Prostate gland (tissue), 2 donors: Measurements from ENCODE around the gene ARHGEF11. TPM values are rescaled to one million over a fixed set of nuclear protein-coding genes. Genes with fewer than 3 reads are reported as not detected.

Source experiments
- DNase-seq: peaks from one replicate; pipeline ENCODE4 v3.0.0-alpha.2; 2019; ENCODE audit warnings: low spot score
- H3K27ac ChIP-seq, 2 donors: fragments of 200-600 bp; sonication (generic); 2 replicates each; pipeline ENCODE4 v1.5.1; 2017 to 2019
- H3K27me3 ChIP-seq: fragments of 200-600 bp; sonication (generic); replicated peaks from 2 replicates; pipeline ENCODE4 v1.5.1; 2019; ENCODE audit not compliant: insufficient read depth
- H3K36me3 ChIP-seq, 2 donors: fragments of 200-600 bp; sonication (generic); 1 replicate in 1 of 2; 2 replicates in 1 of 2; pipeline versions ENCODE4 v1.5.1 to v1.8.1; 2017 to 2019
- H3K4me1 ChIP-seq: fragments of 200-600 bp; sonication (generic); replicated peaks from 2 replicates; pipeline ENCODE4 v1.5.1; 2019
- H3K4me3 ChIP-seq, 2 donors: fragments of 200-600 bp; sonication (generic); 2 replicates each; pipeline ENCODE4 v1.5.1; 2017 to 2019
- H3K9me3 ChIP-seq: fragments of 200-600 bp; sonication (generic); 2 replicates; pipeline ENCODE4 v1.5.1; 2017
- POLR2A ChIP-seq: fragments of 450-650 bp; IDR thresholded peaks from one replicate; pipeline ENCODE4 v1.6.1; 2016; ENCODE audit warnings: antibody characterized with exemption, mild to moderate bottlenecking
- POLR2AphosphoS5 ChIP-seq: sonication (generic); formaldehyde crosslinking; IDR thresholded peaks from one replicate; pipeline ENCODE4 v1.6.1; 2017; ENCODE audit warnings: antibody characterized with exemption
- WGBS: methylation state at CpG from one replicate; pipeline ENCODE4 v1.1.5; 2018; 5-methylcytosine and 5-hydroxymethylcytosine counted together
- intact Hi-C: fragments of 100-400 bp; cut with DNase I; formaldehyde crosslinking; loops from one replicate; pipeline ENCODE4 v1.14.2; 2022
- total RNA-seq, 2 donors: library from RNA; depleted of rRNA; stranded (reverse); fragments of >200 nt; gene quantifications; one replicate each; pipeline ENCODE4 v1.1.0, GENCODE V29; 2016
- TF ChIP-seq, protein P1 (sequence below), 4 experiments: fragments of 200-600 bp in 2 of 4; fragments of 450-650 bp in 2 of 4; sonication (generic) in 2 of 4; IDR thresholded peaks; 1 replicate in 3 of 4; 2 replicates in 1 of 4; pipeline ENCODE4 v1.5.1; 2016 to 2019; ENCODE audit warnings: antibody characterized with exemption in 4 of 4, mild to moderate bottlenecking in 2 of 4, moderate library complexity in 2 of 4

ARHGEF11 gene
- total RNA-seq, 2 donors from 2014 or later, result 38.3 to 92.6 TPM

DNA sequence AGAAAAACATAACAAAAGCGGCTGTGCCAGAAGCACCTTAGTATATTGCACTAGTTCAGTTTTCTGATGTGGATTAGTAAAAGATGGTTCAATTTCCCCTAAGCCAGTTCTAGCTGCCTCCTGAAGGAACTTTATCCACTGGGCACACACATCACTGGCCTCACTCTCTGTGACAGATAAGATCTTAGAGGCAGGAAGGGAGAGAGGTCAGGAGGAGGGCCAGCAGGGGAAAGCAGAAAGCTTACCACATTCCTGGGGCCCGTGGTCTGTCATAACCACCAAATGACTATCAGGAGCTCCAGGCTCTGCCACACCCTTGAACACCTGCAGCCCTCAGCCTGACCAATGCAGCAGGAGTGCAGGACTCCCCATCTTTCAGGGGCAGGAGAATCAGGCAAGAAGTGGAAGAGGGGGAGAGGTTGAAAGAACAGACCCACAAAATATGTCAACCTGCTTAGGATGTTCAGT, 87.3 kb downstream of the ARHGEF11 start:
- H3K9me3 ChIP-seq, result no peaks in the 10 kb centered on the region
- H3K27me3 ChIP-seq, result no peaks in the 10 kb centered on the region
- H3K4me3 ChIP-seq, result no peak overlapping the region
- no peaks in the 10 kb centered on the region for H3K4me1 ChIP-seq
- WGBS, result 48% methylated on average over 2 of the region's 2 CpGs
- TF ChIP-seq, protein P1, sequence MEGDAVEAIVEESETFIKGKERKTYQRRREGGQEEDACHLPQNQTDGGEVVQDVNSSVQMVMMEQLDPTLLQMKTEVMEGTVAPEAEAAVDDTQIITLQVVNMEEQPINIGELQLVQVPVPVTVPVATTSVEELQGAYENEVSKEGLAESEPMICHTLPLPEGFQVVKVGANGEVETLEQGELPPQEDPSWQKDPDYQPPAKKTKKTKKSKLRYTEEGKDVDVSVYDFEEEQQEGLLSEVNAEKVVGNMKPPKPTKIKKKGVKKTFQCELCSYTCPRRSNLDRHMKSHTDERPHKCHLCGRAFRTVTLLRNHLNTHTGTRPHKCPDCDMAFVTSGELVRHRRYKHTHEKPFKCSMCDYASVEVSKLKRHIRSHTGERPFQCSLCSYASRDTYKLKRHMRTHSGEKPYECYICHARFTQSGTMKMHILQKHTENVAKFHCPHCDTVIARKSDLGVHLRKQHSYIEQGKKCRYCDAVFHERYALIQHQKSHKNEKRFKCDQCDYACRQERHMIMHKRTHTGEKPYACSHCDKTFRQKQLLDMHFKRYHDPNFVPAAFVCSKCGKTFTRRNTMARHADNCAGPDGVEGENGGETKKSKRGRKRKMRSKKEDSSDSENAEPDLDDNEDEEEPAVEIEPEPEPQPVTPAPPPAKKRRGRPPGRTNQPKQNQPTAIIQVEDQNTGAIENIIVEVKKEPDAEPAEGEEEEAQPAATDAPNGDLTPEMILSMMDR (IDR thresholded peaks at IDR 0.05), result no peak
- TF ChIP-seq POLR2AphosphoS5 (no peak), POLR2A (no peak)
- intact Hi-C loops, result no loop called here
- no peak overlapping the region for H3K27ac ChIP-seq
- peaks cover 3 to 11% of the 10 kb centered on the region in 2 donors for H3K36me3 ChIP-seq
- DNase-seq, result no peak

DNA sequence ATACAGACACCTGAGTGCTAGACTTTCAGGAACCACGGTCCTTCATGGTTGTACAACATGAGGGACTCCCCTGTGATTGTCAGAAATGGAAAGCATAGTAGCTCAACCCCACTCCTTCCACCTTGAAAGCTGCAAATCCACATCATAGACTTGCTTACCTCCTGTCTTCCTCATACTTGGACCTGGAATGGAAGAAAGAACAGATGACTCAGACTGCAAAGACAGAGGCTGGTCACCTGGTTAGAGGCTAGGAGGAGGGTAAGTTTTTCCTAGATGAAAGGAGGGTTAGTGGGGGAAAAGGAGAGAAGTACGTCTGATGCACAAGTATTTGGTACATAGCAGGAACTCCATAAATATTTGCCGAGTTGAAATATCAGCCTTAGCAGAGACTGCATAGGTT, 87.9 kb downstream of the ARHGEF11 start:
- H3K36me3 ChIP-seq, result peaks cover 3 to 11% of the 10 kb centered on the region in 2 donors

DNA sequence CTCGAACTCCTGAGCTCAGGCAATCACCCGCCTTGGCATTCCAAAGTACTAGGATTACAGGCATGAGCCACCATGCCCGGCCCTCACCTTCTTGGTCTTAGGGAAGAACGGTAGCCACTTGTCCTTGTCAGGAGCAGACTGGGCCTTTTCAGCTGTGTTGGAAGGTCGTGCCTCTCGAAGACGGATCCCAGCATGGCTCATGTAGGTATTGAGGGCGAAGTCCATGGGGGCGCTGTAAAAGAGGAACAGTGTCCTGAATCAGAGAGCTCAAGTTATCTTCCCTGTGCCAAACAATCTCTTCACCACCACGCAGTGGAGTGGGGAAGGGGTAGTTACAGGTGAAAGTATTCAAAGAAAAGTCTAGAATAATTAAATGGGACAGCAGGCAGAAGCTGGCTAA, 89.2 kb downstream of the ARHGEF11 start:
- intact Hi-C loops, result no loop called here
- 97% methylated on average over 10 of the region's 10 CpGs for WGBS
- H3K36me3 ChIP-seq, result peaks cover 8 to 11% of the 10 kb centered on the region in 2 donors

More for the DNA sequence above, 87.9 kb downstream of the ARHGEF11 start:
- WGBS, result 94% methylated on average over 3 of the region's 3 CpGs
- intact Hi-C loops, result no loop called here
- Histone ChIP-seq H3K9me3 (no peaks in the 10 kb centered on the region), H3K27ac (no peak overlapping the region), H3K27me3 (no peaks in the 10 kb centered on the region), H3K4me1 (no peaks in the 10 kb centered on the region), H3K4me3 (no peak overlapping the region)
- no peak for DNase-seq
- TF ChIP-seq, protein P1 (IDR thresholded peaks at IDR 0.05), result no peak
- TF ChIP-seq POLR2A, result no peak
- no peak for TF ChIP-seq POLR2AphosphoS5

DNA sequence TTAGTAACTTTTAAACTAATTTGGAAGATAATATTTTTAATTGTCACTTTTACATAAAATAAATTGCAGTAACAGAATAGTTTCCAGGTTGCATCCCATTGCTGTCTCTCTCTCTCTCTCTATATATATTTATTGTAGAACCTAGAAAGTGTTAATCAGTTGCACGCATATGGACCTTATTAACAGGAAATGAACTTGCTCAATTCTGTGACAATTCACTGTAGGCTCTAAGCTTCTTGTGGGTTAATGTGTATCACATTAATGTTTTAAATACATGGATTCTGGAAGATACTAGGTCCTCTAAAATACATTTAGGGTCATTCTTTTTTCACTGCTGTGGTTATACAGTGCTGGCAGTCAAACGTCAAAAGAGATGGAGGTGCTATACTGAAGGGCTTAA, 92.0 kb downstream of the ARHGEF11 start:
- WGBS, result 88% methylated on average over 2 of the region's 2 CpGs
- TF ChIP-seq, protein P1 (IDR thresholded peaks at IDR 0.05), result no peak
- TF ChIP-seq POLR2AphosphoS5 (no peak), POLR2A (no peak)
- no peak overlapping the region for H3K27ac ChIP-seq
- no peak overlapping the region for H3K4me3 ChIP-seq
- H3K27me3 ChIP-seq, result no peaks in the 10 kb centered on the region
- H3K9me3 ChIP-seq, result no peaks in the 10 kb centered on the region
- DNase-seq, result no peak
- peaks cover 7 to 11% of the 10 kb centered on the region in 2 donors for H3K36me3 ChIP-seq
- intact Hi-C loops, result no loop called here
- no peaks in the 10 kb centered on the region for H3K4me1 ChIP-seq

More for the DNA sequence above, 89.2 kb downstream of the ARHGEF11 start:
- TF ChIP-seq POLR2A (no peak), POLR2AphosphoS5 (no peak)
- TF ChIP-seq, protein P1 (IDR thresholded peaks at IDR 0.05), result no peak
- Histone ChIP-seq H3K4me3 (no peak overlapping the region), H3K9me3 (no peaks in the 10 kb centered on the region), H3K27ac (no peak overlapping the region), H3K27me3 (no peaks in the 10 kb centered on the region), H3K4me1 (no peaks in the 10 kb centered on the region)
- DNase-seq, result no peak

DNA sequence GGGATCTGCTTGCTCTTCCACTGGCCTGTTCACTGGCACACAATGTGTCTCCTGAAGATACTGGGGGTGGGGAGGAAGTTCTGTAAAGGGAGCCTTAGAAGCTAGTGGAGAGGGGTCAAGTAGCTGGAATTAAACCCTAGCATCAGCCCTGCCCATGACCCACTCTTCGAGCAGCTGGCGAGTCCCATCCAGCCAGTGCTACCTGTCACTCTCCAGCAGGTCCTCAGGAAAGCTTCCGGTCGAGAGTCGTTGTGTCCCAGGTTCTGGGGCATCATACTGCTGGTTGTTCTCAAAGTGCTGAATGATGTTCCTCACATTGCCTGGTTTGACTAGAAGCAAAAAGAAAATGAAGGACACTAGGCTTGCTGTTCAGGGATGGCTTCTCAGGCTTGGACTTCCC, 94.2 kb downstream of the ARHGEF11 start:
- Histone ChIP-seq H3K27me3 (no peaks in the 10 kb centered on the region), H3K4me3 (no peak overlapping the region), H3K4me1 (no peaks in the 10 kb centered on the region), H3K27ac (no peak overlapping the region), H3K36me3 (peaks cover 5 to 8% of the 10 kb centered on the region in 2 donors), H3K9me3 (no peaks in the 10 kb centered on the region)
- intact Hi-C loops, result no loop called here
- no peak for DNase-seq
- TF ChIP-seq, protein P1 (IDR thresholded peaks at IDR 0.05), result no peak
- no peak for TF ChIP-seq POLR2A
- no peak for TF ChIP-seq POLR2AphosphoS5
- WGBS, result 95% methylated on average over 5 of the region's 5 CpGs
